SK-N-SH (cell line): Measurements from ENCODE around the gene AURKB. TPM values are rescaled to one million over a fixed set of nuclear protein-coding genes. Genes with fewer than 3 reads are reported as not detected.

Source experiments
- CTCF ChIA-PET: fragments of 300-600, 350-600 bp; formaldehyde crosslinking; extraction: SDS; loops from one replicate; lab custom pipeline; 2021; lab: Yijun Ruan, JAX
- POLR2A ChIA-PET: fragments of 350-600 bp; sonication (Branson Sonifier 250); formaldehyde crosslinking; extraction: SDS; loops from one replicate; lab custom pipeline; 2020; ENCODE audit warnings: antibody characterized with exemption, inconsistent platforms; lab: Yijun Ruan, JAX
- DNase-seq: peaks from one replicate; pipeline ENCODE4 v3.0.0; 2012
- H2AFZ ChIP-seq: fragments of 200-600 bp; sonication (generic); 2 replicates; pipeline ENCODE4 v1.8.1; 2016; ENCODE audit warnings: antibody characterized with exemption, mild to moderate bottlenecking, low read depth
- H3F3A ChIP-seq: fragments of 200-600 bp; sonication (generic); replicated peaks from 2 replicates; pipeline ENCODE3; 2016; ENCODE audit warnings: antibody characterized with exemption, mild to moderate bottlenecking; ENCODE audit not compliant: insufficient read depth
- H3K27ac ChIP-seq, 2 experiments: fragments of 200-500 bp in 1 of 2; fragments of 200-600 bp in 1 of 2; sonication (Bioruptor generic) in 1 of 2; sonication (generic), shearing (Covaris generic) in 1 of 2; 2 replicates each; pipeline versions ENCODE4 v1.5.1 to v1.6.1; 2014 to 2016; ENCODE audit warnings: low read depth in 2 of 2, inconsistent platforms in 1 of 2, low read length in 1 of 2, mild to moderate bottlenecking in 1 of 2, mixed read lengths in 1 of 2
- H3K27me3 ChIP-seq: fragments of 200-600 bp; sonication (generic), shearing (Covaris generic); 2 replicates; pipeline ENCODE4 v1.6.1; 2016; ENCODE audit warnings: mixed run types; ENCODE audit not compliant: insufficient read depth
- H3K36me3 ChIP-seq, 2 experiments: fragments of 200-500 bp in 1 of 2; fragments of 200-600 bp in 1 of 2; sonication (Bioruptor generic) in 1 of 2; sonication (generic) in 1 of 2; replicated peaks in 1 of 2; 2 replicates each; pipeline versions ENCODE3 to v1.5.1; 2014 to 2016; ENCODE audit warnings: low read length in 1 of 2, mild to moderate bottlenecking in 1 of 2; ENCODE audit not compliant: insufficient read depth in 2 of 2, control insufficient read depth in 1 of 2
- H3K4me1 ChIP-seq, 2 experiments: fragments of 200-500 bp in 1 of 2; fragments of 200-600 bp in 1 of 2; sonication (Bioruptor generic) in 1 of 2; sonication (generic), shearing (Covaris generic) in 1 of 2; 2 replicates each; pipeline versions ENCODE4 v1.5.1 to v1.6.1; 2014 to 2016; ENCODE audit warnings: low read depth in 1 of 2, low read length in 1 of 2, mixed run types in 1 of 2; ENCODE audit not compliant: insufficient read depth in 2 of 2, control insufficient read depth in 1 of 2
- H3K4me2 ChIP-seq: fragments of 200-600 bp; sonication (generic), shearing (Covaris generic); 2 replicates; pipeline ENCODE4 v1.6.1; 2017; ENCODE audit warnings: mixed run types
- H3K4me3 ChIP-seq, 2 experiments: fragments of 200-500 bp in 1 of 2; fragments of 200-600 bp in 1 of 2; sonication (Bioruptor generic) in 1 of 2; sonication (generic), shearing (Covaris generic) in 1 of 2; 2 replicates each; pipeline versions ENCODE4 v1.5.1 to v1.8.1; 2014 to 2016; ENCODE audit warnings: low read depth in 2 of 2, inconsistent platforms in 1 of 2, low read length in 1 of 2, mild to moderate bottlenecking in 1 of 2, mixed read lengths in 1 of 2, moderate library complexity in 1 of 2
- H3K79me2 ChIP-seq: fragments of 200-600 bp; sonication (generic); 2 replicates; pipeline ENCODE4 v1.8.1; 2017; ENCODE audit warnings: mild to moderate bottlenecking; ENCODE audit not compliant: insufficient read depth
- H3K9ac ChIP-seq: fragments of 200-600 bp; sonication (generic); 2 replicates; pipeline ENCODE4 v1.6.1; 2017; ENCODE audit warnings: mixed run types
- H3K9me2 ChIP-seq: fragments of 200-600 bp; sonication (generic); 2 replicates; pipeline ENCODE4 v1.6.1; 2017; ENCODE audit warnings: mixed run types
- H3K9me3 ChIP-seq: fragments of 200-600 bp; sonication (generic); 2 replicates; pipeline ENCODE4 v1.6.1; 2017; ENCODE audit warnings: mixed run types, mild to moderate bottlenecking, moderate library complexity
- H4K20me1 ChIP-seq: fragments of 200-600 bp; sonication (generic); 2 replicates; pipeline ENCODE4 v1.6.1; 2017; ENCODE audit warnings: mild to moderate bottlenecking, mixed run types; ENCODE audit not compliant: insufficient read depth
- CHD2 ChIP-seq: fragments of 150-350 bp; IDR thresholded peaks from 2 replicates; pipeline ENCODE4 v1.6.1; 2018; ENCODE audit warnings: low read length; ENCODE audit not compliant: partially characterized antibody
- ELF1 ChIP-seq: IDR thresholded peaks from 2 replicates; pipeline ENCODE4 v1.4.0; 2012
- FOSL2 ChIP-seq: IDR thresholded peaks from 2 replicates; pipeline ENCODE4 v1.4.0; 2012; ENCODE audit warnings: low read depth, mild to moderate bottlenecking, moderate library complexity, borderline replicate concordance
- FOXM1 ChIP-seq: IDR thresholded peaks from 2 replicates; pipeline ENCODE4 v1.4.0; 2012; ENCODE audit warnings: low read depth, mild to moderate bottlenecking
- GABPA ChIP-seq: IDR thresholded peaks from 2 replicates; pipeline ENCODE4 v1.4.0; 2012; ENCODE audit warnings: low read depth, mild to moderate bottlenecking
- JUND ChIP-seq: IDR thresholded peaks from 2 replicates; pipeline ENCODE4 v1.4.0; 2012
- MAX ChIP-seq: IDR thresholded peaks from 2 replicates; pipeline ENCODE4 v1.4.0; 2012; ENCODE audit warnings: low read depth
- NRF1 ChIP-seq: IDR thresholded peaks from 2 replicates; pipeline ENCODE4 v1.6.1; 2012; ENCODE audit warnings: low read depth, mild to moderate bottlenecking, low read length
- POLR2AphosphoS5 ChIP-seq: IDR thresholded peaks from 2 replicates; pipeline ENCODE4 v1.6.1; 2012; ENCODE audit warnings: low read depth, low read length
- RAD21 ChIP-seq: IDR thresholded peaks from 2 replicates; pipeline ENCODE4 v1.6.1; 2012; ENCODE audit warnings: mild to moderate bottlenecking, low read length
- RCOR1 ChIP-seq: fragments of 150-350 bp; IDR thresholded peaks from 2 replicates; pipeline ENCODE4 v1.6.1; 2017; ENCODE audit warnings: antibody characterized with exemption, low read length
- REST ChIP-seq: IDR thresholded peaks from 2 replicates; pipeline ENCODE4 v1.6.1; 2012; ENCODE audit warnings: mild to moderate bottlenecking, low read depth, low read length, moderate library complexity
- RFX5 ChIP-seq: IDR thresholded peaks from 2 replicates; pipeline ENCODE4 v1.6.1; 2012; ENCODE audit warnings: mild to moderate bottlenecking, improper control_type of control experiment, low read length
- RXRA ChIP-seq: IDR thresholded peaks from 2 replicates; pipeline ENCODE4 v1.4.0; 2012; ENCODE audit warnings: low read depth, mild to moderate bottlenecking, borderline replicate concordance
- SIN3A ChIP-seq: IDR thresholded peaks from 2 replicates; pipeline ENCODE4 v1.6.1; 2012; ENCODE audit warnings: low read depth, mild to moderate bottlenecking, low read length, moderate library complexity, borderline replicate concordance
- SMC3 ChIP-seq: IDR thresholded peaks from 2 replicates; pipeline ENCODE4 v1.6.1; 2012; ENCODE audit warnings: low read depth, low read length, improper control_type of control experiment
- TEAD4 ChIP-seq: IDR thresholded peaks from 2 replicates; pipeline ENCODE4 v1.4.0; 2012; ENCODE audit warnings: mild to moderate bottlenecking, borderline replicate concordance; ENCODE audit not compliant: insufficient read depth
- USF1 ChIP-seq: IDR thresholded peaks from 2 replicates; pipeline ENCODE4 v1.4.0; 2012; ENCODE audit warnings: low read depth, borderline replicate concordance
- USF2 ChIP-seq: fragments of 150-350 bp; IDR thresholded peaks from 2 replicates; pipeline ENCODE4 v1.6.1; 2017; ENCODE audit warnings: antibody characterized with exemption, low read length, low read depth, borderline replicate concordance
- YY1 ChIP-seq: IDR thresholded peaks from 2 replicates; pipeline ENCODE4 v1.4.0; 2012; ENCODE audit warnings: low read depth, mild to moderate bottlenecking
- WGBS: methylation state at CpG from one replicate; pipeline ENCODE4 v1.1.6; 2017; ENCODE audit warnings: low lambda C conversion rate; 5-methylcytosine and 5-hydroxymethylcytosine counted together
- polyA plus RNA-seq, 3 experiments: library from polyadenylated mRNA; depleted of rRNA; stranded (reverse); fragments of >200 nt; gene quantifications; 2 replicates each; pipeline ENCODE4 v1.2.3, GENCODE V29; 2012

The AURKB gene
- polyA plus RNA-seq, 1 of the 3 experiments (the other 2 are of a cell fraction) = 43.9 TPM

GRCh38 chr17:8244768-8245167 lies 34.4 kb upstream of the AURKB start:
- TF ChIP-seq RCOR1 (no peak), YY1 (no peak), REST (no peak), RAD21 (no peak), FOXM1 (no peak), JUND (no peak), SMC3 (no peak), GABPA (no peak), MAX (no peak), TEAD4 (no peak), ELF1 (no peak), NRF1 (no peak), POLR2AphosphoS5 (no peak), USF1 (no peak), SIN3A (no peak), RXRA (no peak), RFX5 (no peak), FOSL2 (no peak), CHD2 (no peak), USF2 (no peak)
- CTCF ChIA-PET = interaction anchor here (0.9 to 1.6 kb wide), 2 partner anchors 37 to 56 kb away, joined by 3 to 5 read pairs; no protein-coding TSS in a partner anchor
- no peak overlapping the region for H2AFZ ChIP-seq
- H3K4me1 ChIP-seq = no peaks in the 10 kb centered on the region; a peak in 2 of 4 replicates
- peaks cover 28% of the 10 kb centered on the region for H3F3A ChIP-seq
- no peak overlapping the region for H3K9ac ChIP-seq
- WGBS = 96% methylated on average over 8 of the region's 8 CpGs
- no peaks in the 10 kb centered on the region for H4K20me1 ChIP-seq
- no peak overlapping the region for H3K4me3 ChIP-seq
- no peak overlapping the region for H3K27ac ChIP-seq
- DNase-seq = no peak
- no peak overlapping the region for H3K4me2 ChIP-seq
- H3K27me3 ChIP-seq = no peaks in the 10 kb centered on the region
- H3K9me3 ChIP-seq = no peaks in the 10 kb centered on the region
- peaks cover 0 to 6% of the 10 kb centered on the region in 2 experiments for H3K36me3 ChIP-seq
- H3K79me2 ChIP-seq = peaks cover 35% of the 10 kb centered on the region
- POLR2A ChIA-PET = interaction anchor here (1.4 kb wide), 1 partner anchor 53 kb away, joined by 3 read pairs; no protein-coding TSS in a partner anchor
- H3K9me2 ChIP-seq = no peaks in the 10 kb centered on the region
